Stimulated activated CD4-positive, alpha-beta T cell treated with anti-CD3 and anti-CD28 coated beads, Interleukin-4, amount 100 ng/mL, for 4 hours (primary cell): ENCODE data around the gene SLC5A2.
"Not testable (repeated sequence)": the region's sequence is repeated elsewhere in the genome, so short reads cannot be mapped to it uniquely, and the experiment has no call there.

ENCODE experiments used
- DNase-seq, 2 experiments: peaks; one replicate each; pipeline ENCODE4 v3.0.0-alpha.2; 2020

SLC5A2 gene

GRCh38 chr16:31477220-31478216 lies 5.4 kb upstream of the SLC5A2 start:
- peak; percentile 23 to 30 for DNase-seq

- DNase-seq: no peak
Observed at GRCh38 chr16:31478956-31479355, 4.0 kb upstream of the SLC5A2 start.

- no peak for DNase-seq
Observed at GRCh38 chr16:31479751-31480150, 3.2 kb upstream of the SLC5A2 start.

- DNase-seq: no peak
Observed at GRCh38 chr16:31480851-31481536, 1.9 kb upstream of the SLC5A2 start.

GRCh38 chr16:31484048-31484447 lies 1.1 kb downstream of the SLC5A2 start:
- not testable (repeated sequence) for DNase-seq

- DNase-seq: no peak
Observed at GRCh38 chr16:31484491-31485171, 1.7 kb downstream of the SLC5A2 start.

GRCh38 chr16:31485571-31485970 lies 2.6 kb downstream of the SLC5A2 start:
- DNase-seq: no peak

GRCh38 chr16:31486045-31486444 lies 3.1 kb downstream of the SLC5A2 start:
- DNase-seq: no peak

- DNase-seq: no peak
Observed at GRCh38 chr16:31487071-31487719, 4.3 kb downstream of the SLC5A2 start.

- DNase-seq: peak; percentile 53 to 66
Observed at GRCh38 chr16:31487720-31488467, 5.0 kb downstream of the SLC5A2 start.

- DNase-seq: no peak
Observed at GRCh38 chr16:31488468-31489297, 5.8 kb downstream of the SLC5A2 start.

- DNase-seq: no peak
Observed at GRCh38 chr16:31489298-31489564, 6.3 kb downstream of the SLC5A2 start.

- no peak for DNase-seq
Observed at GRCh38 chr16:31489616-31490584, 7.0 kb downstream of the SLC5A2 start.

GRCh38 chr16:31491778-31492418 lies 9.0 kb downstream of the SLC5A2 start:
- no peak for DNase-seq

- DNase-seq: no peak
Observed at GRCh38 chr16:31493506-31494125, 10.7 kb downstream of the SLC5A2 start.

GRCh38 chr16:31496670-31497069 lies 13.7 kb downstream of the SLC5A2 start:
- no peak for DNase-seq

GRCh38 chr16:31498493-31498892 lies 15.6 kb downstream of the SLC5A2 start:
- DNase-seq: no peak

- DNase-seq: no peak
Observed at GRCh38 chr16:31499928-31500327, 17.0 kb downstream of the SLC5A2 start.
